H7 (cell line): Measurements from ENCODE around the gene CATSPER1. TPM values are rescaled to one million over a fixed set of nuclear protein-coding genes. Genes with fewer than 3 reads are reported as not detected.

Source experiments
- total RNA-seq: library from RNA; depleted of rRNA; stranded (reverse); fragments of >200 nt; shearing (Covaris generic); gene quantifications from 2 replicates; pipeline ENCODE4 v1.2.3, GENCODE V29; 2014; rRNA removed

Gene CATSPER1
- total RNA-seq, 1 experiment from 2014 or later: not detected

Other genes starting within 250 kb of the CATSPER1 start
- gene AP5B1, start 245.5 kb downstream of the CATSPER1 start, total RNA-seq: 6.7 and 7.8 TPM in 2 replicates
- gene OVOL1, start 239.4 kb downstream of the CATSPER1 start, total RNA-seq: 1.2 and 1.4 TPM in 2 replicates
- 0.26 and 0.80 TPM in 2 replicates for gene SNX32, start 192.5 kb downstream of the CATSPER1 start, total RNA-seq
- 916 and 1,083 TPM in 2 replicates for gene CFL1, start 168.3 kb downstream of the CATSPER1 start, total RNA-seq
- 38.0 and 49.7 TPM in 2 replicates for gene MUS81, start 166.0 kb downstream of the CATSPER1 start, total RNA-seq
- gene EFEMP2, start 153.7 kb downstream of the CATSPER1 start, total RNA-seq: 8.5 and 13.2 TPM in 2 replicates
- gene CTSW, start 146.6 kb downstream of the CATSPER1 start, total RNA-seq: not detected in 2 replicates
- 113 and 139 TPM in 2 replicates for gene FIBP, start 138.0 kb downstream of the CATSPER1 start, total RNA-seq
- 39.2 and 42.4 TPM in 2 replicates for gene CCDC85B, start 135.8 kb downstream of the CATSPER1 start, total RNA-seq
- gene FOSL1, start 126.1 kb downstream of the CATSPER1 start, total RNA-seq: 0.48 and 1.0 TPM in 2 replicates
- gene C11orf68, start 107.4 kb downstream of the CATSPER1 start, total RNA-seq: 23.9 and 29.1 TPM in 2 replicates
- 88.1 and 97.5 TPM in 2 replicates for gene DRAP1, start 107.1 kb downstream of the CATSPER1 start, total RNA-seq
- gene TSGA10IP, start 81.0 kb downstream of the CATSPER1 start, total RNA-seq: 1.7 and 4.1 TPM in 2 replicates
- 27.5 and 34.6 TPM in 2 replicates for gene SART1, start 64.7 kb downstream of the CATSPER1 start, total RNA-seq
- gene EIF1AD, start 24.3 kb downstream of the CATSPER1 start, total RNA-seq: 37.7 and 39.9 TPM in 2 replicates
- gene BANF1, start 24.0 kb downstream of the CATSPER1 start, total RNA-seq: 42.8 and 57.4 TPM in 2 replicates
- 0.48 TPM in 1 of 2 replicates, not detected in the other for gene CST6, start 14.5 kb downstream of the CATSPER1 start, total RNA-seq
- 21.7 and 23.1 TPM in 2 replicates for gene GAL3ST3, start 22.7 kb upstream of the CATSPER1 start, total RNA-seq
- 194 and 221 TPM in 2 replicates for gene SF3B2, start 25.9 kb upstream of the CATSPER1 start, total RNA-seq
- 16.2 and 20.1 TPM in 2 replicates for gene PACS1, start 43.8 kb upstream of the CATSPER1 start, total RNA-seq
- 21.5 and 28.1 TPM in 2 replicates for gene KLC2, start 231.2 kb upstream of the CATSPER1 start, total RNA-seq
- 140 and 165 TPM in 2 replicates for gene RAB1B, start 242.2 kb upstream of the CATSPER1 start, total RNA-seq